ENCODE data around the gene TEAD1. TPM values are rescaled to one million over a fixed set of nuclear protein-coding genes. Genes with fewer than 3 reads are reported as not detected.
A peak's percentile ranks its signal among the peaks of the same experiment; 100 is the strongest.

Gene TEAD1
- total and polyA plus RNA-seq, 9 of the 15 experiments (the other 6 are each of a cell fraction or from before 2014, with no cell fraction given): 1.7 to 17.7 (median 10.8) TPM

DNA sequence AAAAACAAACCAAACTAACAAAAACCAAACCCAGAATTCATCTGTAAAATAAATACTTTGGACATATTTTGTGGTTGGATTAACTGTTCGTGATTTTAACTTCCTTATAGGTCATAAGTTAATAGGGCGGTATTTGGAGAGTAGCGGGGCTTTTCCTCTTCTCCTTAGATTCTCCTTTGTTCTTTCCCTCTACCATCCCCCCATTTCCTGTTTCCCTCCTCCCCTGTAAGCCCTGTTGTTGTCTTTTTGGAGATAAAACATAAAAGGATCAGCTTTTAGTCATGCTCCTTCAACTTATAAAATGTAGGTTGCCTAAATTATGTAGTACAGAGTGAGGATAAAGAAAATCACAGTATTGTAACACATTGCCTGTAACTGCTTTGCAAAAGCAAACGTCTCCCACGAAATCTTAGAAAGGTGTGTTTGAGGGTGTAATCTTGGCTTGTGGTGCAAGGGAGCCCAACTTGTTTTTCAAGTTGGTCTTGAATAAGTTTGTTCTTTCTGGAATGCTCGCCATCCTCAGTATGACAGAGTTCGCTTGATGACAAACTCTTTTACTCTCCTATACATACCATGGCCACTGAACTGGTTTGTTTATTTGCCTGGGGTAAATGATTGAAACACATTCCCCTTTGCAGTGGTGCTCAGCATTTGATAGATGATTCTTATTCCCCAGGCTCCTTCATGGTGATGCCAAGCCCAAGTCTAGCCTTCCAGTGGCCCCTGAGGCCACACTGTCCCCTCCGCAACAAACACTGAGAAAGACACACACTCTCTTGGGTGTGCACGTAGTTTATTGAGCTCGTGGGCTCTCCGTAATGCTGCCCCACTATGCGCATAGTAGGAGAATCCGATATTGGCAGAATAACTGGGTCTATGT is 49.4 kb downstream of the TEAD1 start:
- ATAC-seq (no peak), FAIRE-seq (no peak), DNase-seq (ENCODE audit: extremely low read depth in 1 of 4, low spot score in 3 of 4) (no peak)
- Histone ChIP-seq H4K20me1 (replicated peaks; ENCODE audit: control insufficient read depth, insufficient read depth, low read length) (no peaks in the 10 kb centered on the region), H3K4me2 (ENCODE audit: insufficient read depth, low read length) (peak overlapping the region; percentile 28), H3K9me3 (replicated peaks; ENCODE audit: control insufficient read depth, insufficient read depth, low read depth, low read length) (no peaks in the 10 kb centered on the region), H3K9ac (ENCODE audit: insufficient read depth in 1 of 2, low read depth in 2 of 2, low read length in 2 of 2) (no peak overlapping the region), H3K79me2 (ENCODE audit: control insufficient read depth, insufficient read depth, low read length) (peaks cover 7% of the 10 kb centered on the region; the same call in 2 of the 3 replicates), H2AFZ (ENCODE audit: low read depth, low read length) (no peak overlapping the region), H3K9me1 (ENCODE audit: control insufficient read depth, insufficient read depth, low read length) (peaks cover 3% of the 10 kb centered on the region), H3K4me1 (replicated peaks in 1 of 2; ENCODE audit: control insufficient read depth in 2 of 2, insufficient read depth in 2 of 2, low read length in 2 of 2) (peaks cover 20 to 34% of the 10 kb centered on the region in 2 experiments), H3K27me3 (ENCODE audit: control insufficient read depth in 2 of 2, insufficient read depth in 2 of 2, low read length in 2 of 2) (no peaks in the 10 kb centered on the region), H3K36me3 (ENCODE audit: control insufficient read depth, insufficient read depth, low read length) (no peaks in the 10 kb centered on the region), H3K4me3 (no peak overlapping the region), H3K27ac (ENCODE audit: extremely low read depth, low read depth, low read length) (no peak overlapping the region)
- 56% methylated on average over 13 of the region's 13 CpGs for WGBS (ENCODE audit: insufficient coverage, low coverage, missing lambda C conversion rate)
- no TSS peak for BruUV-seq (replicated peaks)
- intact Hi-C loops (cut with micrococcal nuclease): no loop called here
- TF ChIP-seq ZKSCAN1 (IDR thresholded peaks at IDR 0.05; ENCODE audit: low read depth, low read length) (peak; percentile 95), SMARCA4 (IDR thresholded peaks at IDR 0.05) (0 out of 2 replicates have a peak, but pooled peaks have one; percentile 15), NEUROD1 (IDR thresholded peaks at IDR 0.05; ENCODE audit: borderline replicate concordance, low read depth, low read length, partially characterized antibody) (no peak), SOX6 (IDR thresholded peaks at IDR 0.05) (peak; percentile 29; the same call in 1 of the 2 replicates), ZNF165 (CRISPR knock-in tag; IDR thresholded peaks at IDR 0.05; ENCODE audit: borderline replicate concordance) (no peak)
- TF ChIP-seq, protein P1, sequence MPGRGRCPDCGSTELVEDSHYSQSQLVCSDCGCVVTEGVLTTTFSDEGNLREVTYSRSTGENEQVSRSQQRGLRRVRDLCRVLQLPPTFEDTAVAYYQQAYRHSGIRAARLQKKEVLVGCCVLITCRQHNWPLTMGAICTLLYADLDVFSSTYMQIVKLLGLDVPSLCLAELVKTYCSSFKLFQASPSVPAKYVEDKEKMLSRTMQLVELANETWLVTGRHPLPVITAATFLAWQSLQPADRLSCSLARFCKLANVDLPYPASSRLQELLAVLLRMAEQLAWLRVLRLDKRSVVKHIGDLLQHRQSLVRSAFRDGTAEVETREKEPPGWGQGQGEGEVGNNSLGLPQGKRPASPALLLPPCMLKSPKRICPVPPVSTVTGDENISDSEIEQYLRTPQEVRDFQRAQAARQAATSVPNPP (IDR thresholded peaks at IDR 0.05; ENCODE audit: borderline replicate concordance, insufficient read depth, insufficient read length): no peak
- TF ChIP-seq, protein P2, sequence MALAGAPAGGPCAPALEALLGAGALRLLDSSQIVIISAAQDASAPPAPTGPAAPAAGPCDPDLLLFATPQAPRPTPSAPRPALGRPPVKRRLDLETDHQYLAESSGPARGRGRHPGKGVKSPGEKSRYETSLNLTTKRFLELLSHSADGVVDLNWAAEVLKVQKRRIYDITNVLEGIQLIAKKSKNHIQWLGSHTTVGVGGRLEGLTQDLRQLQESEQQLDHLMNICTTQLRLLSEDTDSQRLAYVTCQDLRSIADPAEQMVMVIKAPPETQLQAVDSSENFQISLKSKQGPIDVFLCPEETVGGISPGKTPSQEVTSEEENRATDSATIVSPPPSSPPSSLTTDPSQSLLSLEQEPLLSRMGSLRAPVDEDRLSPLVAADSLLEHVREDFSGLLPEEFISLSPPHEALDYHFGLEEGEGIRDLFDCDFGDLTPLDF (CRISPR knock-in tag; IDR thresholded peaks at IDR 0.05): 0 out of 2 replicates have a peak, but pooled peaks have one; percentile 28
- TF ChIP-seq, protein P3, sequence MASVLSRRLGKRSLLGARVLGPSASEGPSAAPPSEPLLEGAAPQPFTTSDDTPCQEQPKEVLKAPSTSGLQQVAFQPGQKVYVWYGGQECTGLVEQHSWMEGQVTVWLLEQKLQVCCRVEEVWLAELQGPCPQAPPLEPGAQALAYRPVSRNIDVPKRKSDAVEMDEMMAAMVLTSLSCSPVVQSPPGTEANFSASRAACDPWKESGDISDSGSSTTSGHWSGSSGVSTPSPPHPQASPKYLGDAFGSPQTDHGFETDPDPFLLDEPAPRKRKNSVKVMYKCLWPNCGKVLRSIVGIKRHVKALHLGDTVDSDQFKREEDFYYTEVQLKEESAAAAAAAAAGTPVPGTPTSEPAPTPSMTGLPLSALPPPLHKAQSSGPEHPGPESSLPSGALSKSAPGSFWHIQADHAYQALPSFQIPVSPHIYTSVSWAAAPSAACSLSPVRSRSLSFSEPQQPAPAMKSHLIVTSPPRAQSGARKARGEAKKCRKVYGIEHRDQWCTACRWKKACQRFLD (CRISPR knock-in tag; IDR thresholded peaks at IDR 0.05): no peak
- ChIA-PET CTCF (ENCODE audit: low intra/inter-chr PET ratio) (no interaction called here), POLR2A (interaction anchor here (0.5 to 0.9 kb wide), 2 partner anchors 23 to 101 kb away, joined by 3 read pairs; no protein-coding TSS in a partner anchor)
- in situ Hi-C loops (cut with MboI): no loop called here
